Activated T-cell treated with anti-CD3 and anti-CD28 coated beads for 24 hours (primary cell): ENCODE measurements around the gene FAM89A.
"Not testable (repeated sequence)": the region's sequence is repeated elsewhere in the genome, so short reads cannot be mapped to it uniquely, and the experiment has no call there.

Experiments used
- DNase-seq: peaks from one replicate; pipeline ENCODE4 v3.0.0-alpha.2; 2020; ENCODE audit warnings: low read depth

Gene FAM89A

GRCh38 chr1:231032963-231033362 lies 7.1 kb downstream of the FAM89A start:
- DNase-seq: no peak

GRCh38 chr1:231029841-231030240 lies 10.2 kb downstream of the FAM89A start:
- no peak for DNase-seq

GRCh38 chr1:231029247-231029646 lies 10.8 kb downstream of the FAM89A start:
- DNase-seq: not testable (repeated sequence)

DNA sequence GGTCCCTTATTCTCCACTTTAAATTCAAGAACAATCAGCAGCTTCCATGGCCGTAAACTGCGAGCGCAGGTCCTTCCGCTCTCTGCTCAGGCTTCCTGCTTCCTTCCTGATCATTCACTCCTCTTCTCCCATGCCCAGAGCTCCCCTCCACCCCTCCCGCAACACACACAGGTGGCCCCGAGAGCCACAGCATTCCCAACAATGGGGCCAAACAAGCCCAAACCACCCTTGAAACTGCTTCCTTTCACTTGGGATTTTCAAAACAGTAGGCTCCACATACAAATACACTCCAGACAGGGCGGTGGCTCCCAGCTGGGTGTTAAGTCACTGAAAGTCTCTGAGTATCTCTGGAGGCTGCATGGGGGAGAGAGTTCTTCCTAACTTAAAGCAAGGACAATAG lies 11.4 kb downstream of the FAM89A start:
- no peak for DNase-seq

DNA sequence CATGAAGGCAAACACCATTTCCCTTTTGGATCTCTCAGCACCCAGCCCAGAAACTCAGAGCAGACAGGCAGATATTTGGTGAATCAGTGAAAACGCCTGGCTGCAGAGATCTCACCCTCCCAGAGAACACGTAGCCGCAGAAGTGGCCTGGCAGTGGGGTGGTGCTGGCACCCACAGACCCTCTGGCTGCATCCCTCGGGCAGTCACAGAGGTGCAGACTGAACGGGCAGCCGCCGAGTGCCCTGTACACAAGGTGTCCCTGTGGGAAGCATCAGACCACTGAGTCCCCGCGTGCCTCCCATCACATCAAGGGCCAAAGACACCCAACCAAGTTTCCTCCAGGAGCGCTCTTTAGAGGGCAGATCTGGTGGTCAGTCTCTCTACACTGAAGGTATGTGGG lies 12.1 kb downstream of the FAM89A start:
- no peak for DNase-seq

DNA sequence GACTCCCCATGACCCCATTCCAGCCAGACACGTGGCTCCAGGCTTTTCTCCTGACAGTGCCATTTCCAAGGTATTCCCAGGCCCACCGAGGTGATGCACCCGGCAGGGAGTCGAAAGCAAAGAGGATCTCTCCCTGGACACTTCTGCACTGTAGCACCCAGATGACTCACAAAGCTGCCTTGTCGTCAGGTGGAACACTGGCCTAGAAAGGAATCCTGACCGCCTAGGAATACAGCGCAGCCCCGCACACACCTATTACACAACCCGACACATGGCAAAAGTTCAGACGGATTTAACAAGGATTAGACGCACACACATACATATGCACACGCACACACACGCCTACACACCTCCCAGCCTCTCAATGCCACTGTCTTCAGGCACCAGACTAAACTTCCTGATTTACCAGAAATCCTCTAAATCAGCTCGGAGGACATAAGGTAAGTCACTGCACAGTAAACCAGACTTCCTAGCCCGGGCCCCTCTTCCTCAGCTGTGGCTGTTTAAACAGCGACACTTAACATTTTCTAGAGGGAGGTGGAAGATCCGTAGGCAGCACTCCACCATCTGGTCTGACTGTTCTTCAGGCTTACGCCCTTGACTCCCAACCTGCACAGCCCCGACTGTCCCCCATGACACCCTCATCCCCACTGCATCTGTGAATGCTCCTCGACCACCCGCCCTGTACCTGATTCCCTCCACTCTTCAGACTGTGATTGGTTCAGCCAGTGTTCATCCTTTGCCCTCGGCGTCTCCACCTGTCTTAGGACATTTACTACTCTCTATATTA lies 12.7 kb downstream of the FAM89A start:
- DNase-seq: no peak

DNA sequence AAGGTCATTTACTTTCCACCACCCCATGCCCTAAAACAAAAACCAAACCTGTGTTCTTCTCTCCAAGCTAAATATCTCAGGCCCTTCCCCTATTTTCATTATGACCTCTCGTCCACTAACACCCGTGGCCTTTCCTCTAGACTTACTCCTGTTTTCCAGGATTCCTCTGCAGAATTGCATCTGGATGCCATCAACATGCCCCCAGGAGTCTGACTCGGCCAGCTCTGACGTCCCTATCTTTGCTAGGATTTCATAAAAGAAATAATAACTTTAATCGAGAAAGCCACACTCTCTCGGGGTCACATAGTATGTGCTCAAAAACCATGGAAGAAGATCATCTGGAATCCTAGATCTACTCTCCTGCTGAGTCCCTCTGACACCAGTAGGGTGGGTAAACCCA lies 13.5 kb downstream of the FAM89A start:
- DNase-seq: no peak

DNA sequence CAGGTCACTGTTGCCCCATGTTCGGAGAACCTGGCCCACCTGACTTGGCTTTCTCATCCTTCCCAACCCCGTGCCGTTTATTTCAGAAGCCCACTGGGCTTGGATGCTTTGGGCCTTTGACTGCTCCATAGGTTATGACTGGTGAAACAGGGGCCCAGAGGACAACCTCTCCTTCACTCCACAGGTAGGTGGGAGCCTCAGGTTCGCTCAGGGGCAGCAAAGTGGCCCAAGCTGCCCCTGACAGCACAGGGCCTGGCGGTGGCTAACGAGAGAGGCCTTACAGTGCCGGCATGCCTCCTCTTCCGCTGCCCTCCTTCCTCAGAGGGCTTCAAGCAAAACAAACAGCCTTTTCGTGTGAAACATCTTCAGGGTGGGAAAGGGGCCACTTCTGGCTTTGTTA lies 16.9 kb downstream of the FAM89A start:
- no peak for DNase-seq

- DNase-seq: not testable (repeated sequence)
Measured at GRCh38 chr1:231022543-231022942, 17.5 kb downstream of the FAM89A start.

GRCh38 chr1:231021540-231022031 lies 18.5 kb downstream of the FAM89A start:
- no peak for DNase-seq

DNA sequence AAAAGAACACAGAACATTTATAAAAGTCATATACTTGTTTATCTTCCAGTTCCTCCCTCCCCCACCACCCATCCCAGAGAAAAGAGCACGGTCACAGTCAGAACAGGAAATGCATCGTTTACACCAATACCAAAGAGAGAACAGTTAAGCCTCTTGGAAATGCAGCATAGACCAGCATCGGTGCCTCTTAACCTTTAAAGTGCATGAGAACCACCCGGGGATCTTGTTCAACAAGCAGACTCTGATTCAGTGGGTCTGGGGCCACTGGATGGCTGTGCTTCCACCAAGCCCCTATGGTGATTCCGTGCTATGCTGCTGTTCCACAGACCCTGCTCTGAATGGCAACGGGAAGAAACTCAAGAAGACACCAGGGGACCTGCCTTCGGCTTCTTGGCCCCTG lies 19.2 kb downstream of the FAM89A start:
- no peak for DNase-seq

DNA sequence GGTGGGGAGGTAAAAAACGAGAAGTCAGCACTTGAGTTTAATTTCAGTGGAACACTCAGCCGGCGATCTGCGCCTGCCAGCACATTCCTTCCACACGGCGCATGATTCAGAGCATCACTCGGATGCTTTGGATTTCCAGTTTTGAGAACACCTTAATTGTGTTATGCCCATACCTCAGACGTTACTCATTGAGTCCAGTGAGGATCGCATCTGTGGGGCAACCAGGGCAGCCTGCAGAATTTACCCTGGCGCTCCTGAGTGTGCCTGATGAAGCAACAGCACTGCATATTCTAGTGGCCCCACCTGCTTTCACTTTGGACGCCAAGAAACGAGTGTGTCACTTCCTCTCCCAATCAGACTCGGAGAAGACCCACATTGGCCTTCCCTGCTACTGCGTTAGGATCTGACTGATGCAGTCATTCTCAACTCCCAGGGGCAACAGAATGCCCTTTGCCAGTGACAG lies 19.9 kb downstream of the FAM89A start:
- DNase-seq: no peak

GRCh38 chr1:231019711-231020110 lies 20.3 kb downstream of the FAM89A start:
- no peak for DNase-seq

GRCh38 chr1:231016966-231017365 lies 23.1 kb downstream of the FAM89A start:
- DNase-seq: no peak

DNA sequence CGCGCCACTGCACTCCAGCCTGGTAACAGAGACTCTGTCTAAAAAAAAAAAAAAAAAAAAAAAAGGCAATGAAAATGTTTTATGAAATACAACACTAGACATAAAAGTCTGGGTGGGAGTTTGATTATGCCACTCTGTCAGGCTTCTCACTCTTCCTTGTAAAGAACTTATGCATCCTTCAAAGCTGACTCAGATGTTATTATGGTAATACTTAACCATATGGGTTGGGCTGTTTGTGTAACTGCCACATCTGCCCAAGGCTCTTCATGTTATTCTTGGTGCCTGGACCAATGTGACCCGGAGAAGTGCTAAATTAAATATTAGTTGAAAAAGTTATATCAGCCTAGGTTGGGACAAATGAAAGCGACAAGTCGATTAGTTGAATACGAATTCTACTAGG lies 23.8 kb downstream of the FAM89A start:
- DNase-seq: no peak

DNA sequence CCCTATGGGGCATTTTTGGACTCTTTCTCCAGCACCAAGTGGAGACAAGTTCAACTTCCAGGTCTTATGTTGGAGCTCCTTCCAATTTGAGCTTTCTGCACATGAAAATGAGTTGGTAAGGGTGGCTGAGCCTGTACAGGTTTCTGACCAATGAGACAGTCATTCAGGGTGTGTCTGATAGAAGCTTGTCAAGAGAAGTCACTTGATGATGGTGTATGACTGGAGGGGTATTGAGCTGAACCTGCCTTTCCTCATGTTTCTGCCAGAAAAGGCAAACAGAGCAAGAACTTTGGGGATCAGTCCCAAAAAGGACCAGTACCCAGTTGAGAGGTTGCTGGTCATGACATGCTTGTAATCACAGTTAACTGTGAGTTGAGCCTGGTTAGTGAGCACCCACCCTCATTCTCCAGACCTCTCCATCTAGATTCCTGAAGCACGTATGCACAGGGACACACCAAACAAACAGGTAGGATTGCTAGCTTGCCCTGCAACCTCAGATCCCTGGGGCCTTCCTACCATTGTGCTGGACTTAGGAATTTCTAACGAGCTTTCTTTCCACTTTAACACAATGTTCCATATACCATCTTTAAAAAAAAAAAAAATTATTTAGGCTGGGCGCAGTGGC lies 26.6 kb downstream of the FAM89A start:
- DNase-seq: no peak

- no peak for DNase-seq
Measured at GRCh38 chr1:231011963-231012362, 28.1 kb downstream of the FAM89A start.

DNA sequence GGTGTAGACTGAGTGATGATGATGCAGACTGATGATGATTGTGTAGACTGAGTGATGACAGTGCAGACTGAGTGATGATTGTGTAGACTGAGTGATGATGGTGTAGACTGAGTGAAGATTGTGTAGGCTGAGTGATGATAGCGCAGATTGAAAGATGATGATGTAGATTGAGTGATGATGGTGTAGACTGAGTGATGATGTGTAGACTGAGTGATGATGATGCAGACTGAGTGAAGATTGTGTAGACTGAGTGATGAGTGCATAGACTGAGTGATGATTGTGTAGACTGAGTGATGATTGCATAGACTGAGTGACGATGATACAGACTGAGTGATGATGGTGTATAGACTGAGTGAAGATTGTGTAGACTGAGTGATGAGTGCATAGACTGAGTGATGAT lies 28.7 kb downstream of the FAM89A start:
- no peak for DNase-seq

- DNase-seq: not testable (repeated sequence)
Measured at GRCh38 chr1:231007535-231007934, 32.5 kb downstream of the FAM89A start.

GRCh38 chr1:231001892-231002291 lies 38.2 kb downstream of the FAM89A start:
- no peak for DNase-seq

DNA sequence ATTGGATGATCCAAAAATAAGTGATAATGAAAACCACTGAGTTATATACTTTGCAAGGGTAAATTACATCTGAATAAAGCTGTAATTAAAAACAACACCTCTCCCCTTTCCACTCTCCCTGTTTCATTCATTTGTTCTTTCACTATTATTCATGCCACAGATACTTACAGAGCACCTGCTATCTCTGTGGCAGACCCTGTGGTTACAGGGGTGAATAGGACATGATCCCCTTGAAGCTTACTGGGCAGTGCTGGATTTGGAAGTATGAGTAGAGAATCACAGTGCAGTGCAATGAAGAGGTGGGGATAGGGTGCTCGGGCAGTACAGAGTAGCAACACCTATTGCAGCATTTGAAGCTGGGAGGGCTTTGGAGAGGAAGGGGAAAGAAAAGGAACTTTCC lies 39.4 kb downstream of the FAM89A start:
- DNase-seq: no peak

DNA sequence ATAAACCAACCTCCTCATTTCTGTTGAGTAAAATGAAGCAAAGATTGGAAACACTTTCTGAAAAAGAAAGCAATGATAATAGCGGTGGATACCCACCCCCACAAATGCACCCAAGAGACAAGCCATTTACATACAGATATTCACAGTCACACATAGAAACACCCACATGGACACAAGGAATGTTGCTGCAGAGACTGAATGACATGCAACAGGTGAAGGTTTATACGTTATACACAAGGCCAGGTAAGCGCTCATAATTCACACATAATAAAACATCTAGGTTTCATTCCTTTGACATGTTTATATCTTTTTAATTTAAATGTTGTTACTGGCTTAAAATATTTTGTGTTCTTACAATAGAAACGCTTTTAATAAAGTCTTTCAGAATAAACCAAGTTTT lies 39.9 kb downstream of the FAM89A start:
- DNase-seq: no peak

GRCh38 chr1:230994860-230995259 lies 45.2 kb downstream of the FAM89A start:
- DNase-seq: no peak
